ENCODE data around the gene VPS39.

Gene VPS39

DNA sequence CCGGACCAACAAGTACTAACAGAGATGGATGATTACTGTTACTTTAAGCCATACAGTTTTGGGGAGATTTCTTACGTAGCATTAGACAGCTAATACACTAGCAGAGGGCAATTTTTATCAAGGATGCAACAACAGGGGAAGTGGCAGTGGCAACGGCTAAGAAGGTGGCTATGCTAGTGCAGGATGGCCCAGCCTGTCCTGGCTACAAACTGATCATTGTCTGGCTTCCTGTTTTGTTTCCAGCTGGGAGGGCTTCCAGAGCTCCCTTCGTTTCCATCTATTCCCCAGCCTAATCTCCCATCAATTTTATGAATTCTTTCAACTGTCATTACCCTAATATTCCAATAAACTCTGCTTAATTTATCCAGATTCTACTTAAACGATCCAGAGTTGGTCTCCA is 35.6 kb downstream of the VPS39 start:
- ChIA-PET POLR2A (no interaction called here), CTCF (no interaction called here)
- Histone ChIP-seq H3K4me1 (ENCODE audit: control insufficient read depth, insufficient read depth, low read length) (no peaks in the 10 kb centered on the region), H3K4me3 (ENCODE audit: low read depth, low read length) (no peak overlapping the region), H3K9me3 (ENCODE audit: control insufficient read depth, insufficient read depth, low read depth, low read length) (no peaks in the 10 kb centered on the region), H3K36me3 (ENCODE audit: control insufficient read depth in 2 of 2, insufficient read depth in 1 of 2, low read length in 2 of 2) (peaks cover 16 to 77% of the 10 kb centered on the region in 2 experiments), H3K27ac (ENCODE audit: extremely low read depth, low read depth, low read length) (no peak overlapping the region)
- no peak for TF ChIP-seq ZNF561 (tag by site-specific recombination; IDR thresholded peaks at IDR 0.05; ENCODE audit: borderline replicate concordance)
- TF ChIP-seq GLI2 (tag by site-specific recombination; IDR thresholded peaks at IDR 0.05; ENCODE audit: borderline replicate concordance, low read depth), result no peak
- no peak for TF ChIP-seq ZNF10 (tag by site-specific recombination; IDR thresholded peaks at IDR 0.05)
- TF ChIP-seq ZNF169 (tag by site-specific recombination; IDR thresholded peaks at IDR 0.05), result no peak
- TF ChIP-seq IKZF3 (tag by site-specific recombination; IDR thresholded peaks at IDR 0.05), result no peak
- TF ChIP-seq, protein P1, sequence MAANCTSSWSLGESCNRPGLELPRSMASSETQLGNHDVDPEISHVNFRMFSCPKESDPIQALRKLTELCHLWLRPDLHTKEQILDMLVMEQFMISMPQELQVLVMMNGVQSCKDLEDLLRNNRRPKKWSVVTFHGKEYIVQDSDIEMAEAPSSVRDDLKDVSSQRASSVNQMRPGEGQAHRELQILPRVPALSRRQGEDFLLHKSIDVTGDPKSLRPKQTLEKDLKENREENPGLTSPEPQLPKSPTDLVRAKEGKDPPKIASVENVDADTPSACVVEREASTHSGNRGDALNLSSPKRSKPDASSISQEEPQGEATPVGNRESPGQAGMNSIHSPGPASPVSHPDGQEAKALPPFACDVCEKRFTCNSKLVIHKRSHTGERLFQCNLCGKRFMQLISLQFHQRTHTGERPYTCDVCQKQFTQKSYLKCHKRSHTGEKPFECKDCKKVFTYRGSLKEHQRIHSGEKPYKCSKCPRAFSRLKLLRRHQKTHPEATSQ (tag by site-specific recombination; IDR thresholded peaks at IDR 0.05), result no peak
- TF ChIP-seq ZNF155 (tag by site-specific recombination; IDR thresholded peaks at IDR 0.05), result no peak
- TF ChIP-seq ZNF626 (tag by site-specific recombination; IDR thresholded peaks at IDR 0.05), result no peak
- TF ChIP-seq ZNF292 (tag by site-specific recombination; IDR thresholded peaks at IDR 0.05; ENCODE audit: borderline replicate concordance, low read depth), result no peak
- no peak for TF ChIP-seq ZNF174 (tag by site-specific recombination; IDR thresholded peaks at IDR 0.05)
- TF ChIP-seq, protein P2, sequence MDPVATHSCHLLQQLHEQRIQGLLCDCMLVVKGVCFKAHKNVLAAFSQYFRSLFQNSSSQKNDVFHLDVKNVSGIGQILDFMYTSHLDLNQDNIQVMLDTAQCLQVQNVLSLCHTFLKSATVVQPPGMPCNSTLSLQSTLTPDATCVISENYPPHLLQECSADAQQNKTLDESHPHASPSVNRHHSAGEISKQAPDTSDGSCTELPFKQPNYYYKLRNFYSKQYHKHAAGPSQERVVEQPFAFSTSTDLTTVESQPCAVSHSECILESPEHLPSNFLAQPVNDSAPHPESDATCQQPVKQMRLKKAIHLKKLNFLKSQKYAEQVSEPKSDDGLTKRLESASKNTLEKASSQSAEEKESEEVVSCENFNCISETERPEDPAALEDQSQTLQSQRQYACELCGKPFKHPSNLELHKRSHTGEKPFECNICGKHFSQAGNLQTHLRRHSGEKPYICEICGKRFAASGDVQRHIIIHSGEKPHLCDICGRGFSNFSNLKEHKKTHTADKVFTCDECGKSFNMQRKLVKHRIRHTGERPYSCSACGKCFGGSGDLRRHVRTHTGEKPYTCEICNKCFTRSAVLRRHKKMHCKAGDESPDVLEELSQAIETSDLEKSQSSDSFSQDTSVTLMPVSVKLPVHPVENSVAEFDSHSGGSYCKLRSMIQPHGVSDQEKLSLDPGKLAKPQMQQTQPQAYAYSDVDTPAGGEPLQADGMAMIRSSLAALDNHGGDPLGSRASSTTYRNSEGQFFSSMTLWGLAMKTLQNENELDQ (tag by site-specific recombination; IDR thresholded peaks at IDR 0.05; ENCODE audit: low read depth), result no peak
- TF ChIP-seq ZNF354C (tag by site-specific recombination; IDR thresholded peaks at IDR 0.05; ENCODE audit: borderline replicate concordance, low read depth), result no peak
- TF ChIP-seq ZNF16 (tag by site-specific recombination; IDR thresholded peaks at IDR 0.05; ENCODE audit: low read depth), result no peak
- TF ChIP-seq ZNF114 (tag by site-specific recombination; IDR thresholded peaks at IDR 0.05), result no peak
- no peak for TF ChIP-seq GLIS2 (tag by site-specific recombination; IDR thresholded peaks at IDR 0.05)
- TF ChIP-seq ZNF837 (tag by site-specific recombination; IDR thresholded peaks at IDR 0.05), result no peak
- no peak for TF ChIP-seq ZBTB1 (tag by site-specific recombination; IDR thresholded peaks at IDR 0.05)
- TF ChIP-seq HOXC10 (CRISPR knock-in tag; IDR thresholded peaks at IDR 0.05), result no peak

DNA sequence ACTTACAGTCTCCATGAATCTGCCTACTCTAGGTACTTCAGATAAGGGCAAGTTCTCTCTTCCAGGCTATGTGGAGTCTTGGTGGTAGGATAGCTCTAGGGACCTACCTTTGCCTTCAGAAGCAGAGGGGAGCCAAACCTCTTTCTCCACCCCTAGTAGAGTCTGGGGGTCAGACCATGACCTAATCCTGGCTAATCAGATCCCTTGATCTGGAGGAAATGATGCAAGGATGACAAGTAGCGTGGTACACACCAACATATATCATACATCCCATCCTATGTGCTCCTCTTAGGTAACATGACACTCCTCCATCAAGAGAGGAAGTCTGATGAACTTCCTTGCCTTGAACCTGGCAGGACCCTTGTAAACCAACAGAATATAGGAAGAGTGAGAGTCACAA is 36.3 kb downstream of the VPS39 start:
- no peaks in the 10 kb centered on the region for H3K9me3 ChIP-seq (ENCODE audit: control insufficient read depth, insufficient read depth, low read depth, low read length)
- peaks cover 16 to 79% of the 10 kb centered on the region in 2 experiments for H3K36me3 ChIP-seq (ENCODE audit: control insufficient read depth in 2 of 2, insufficient read depth in 1 of 2, low read length in 2 of 2)
- ChIA-PET CTCF (no interaction called here), POLR2A (no interaction called here)
- TF ChIP-seq ZNF707 (tag by site-specific recombination; IDR thresholded peaks at IDR 0.05), result no peak
- TF ChIP-seq ZBTB1 (tag by site-specific recombination; IDR thresholded peaks at IDR 0.05), result no peak
- TF ChIP-seq, protein P3, sequence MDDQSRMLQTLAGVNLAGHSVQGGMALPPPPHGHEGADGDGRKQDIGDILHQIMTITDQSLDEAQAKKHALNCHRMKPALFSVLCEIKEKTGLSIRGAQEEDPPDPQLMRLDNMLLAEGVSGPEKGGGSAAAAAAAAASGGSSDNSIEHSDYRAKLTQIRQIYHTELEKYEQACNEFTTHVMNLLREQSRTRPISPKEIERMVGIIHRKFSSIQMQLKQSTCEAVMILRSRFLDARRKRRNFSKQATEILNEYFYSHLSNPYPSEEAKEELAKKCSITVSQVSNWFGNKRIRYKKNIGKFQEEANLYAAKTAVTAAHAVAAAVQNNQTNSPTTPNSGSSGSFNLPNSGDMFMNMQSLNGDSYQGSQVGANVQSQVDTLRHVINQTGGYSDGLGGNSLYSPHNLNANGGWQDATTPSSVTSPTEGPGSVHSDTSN (CRISPR knock-in tag; IDR thresholded peaks at IDR 0.05), result no peak
- no peak overlapping the region for H3K4me3 ChIP-seq (ENCODE audit: low read depth, low read length)
- no peak overlapping the region for H3K27ac ChIP-seq (ENCODE audit: extremely low read depth, low read depth, low read length)
- H3K4me1 ChIP-seq (ENCODE audit: control insufficient read depth, insufficient read depth, low read length), result no peaks in the 10 kb centered on the region
